ENCODE results near the gene NSMCE1. TPM values are rescaled to one million over a fixed set of nuclear protein-coding genes. Genes with fewer than 3 reads are reported as not detected.
A peak's percentile ranks its signal among the peaks of the same experiment; 100 is the strongest.

NSMCE1 gene
- total and polyA plus RNA-seq, 4 donors, result 50.4 to 76.9 (median 66.8) TPM

DNA sequence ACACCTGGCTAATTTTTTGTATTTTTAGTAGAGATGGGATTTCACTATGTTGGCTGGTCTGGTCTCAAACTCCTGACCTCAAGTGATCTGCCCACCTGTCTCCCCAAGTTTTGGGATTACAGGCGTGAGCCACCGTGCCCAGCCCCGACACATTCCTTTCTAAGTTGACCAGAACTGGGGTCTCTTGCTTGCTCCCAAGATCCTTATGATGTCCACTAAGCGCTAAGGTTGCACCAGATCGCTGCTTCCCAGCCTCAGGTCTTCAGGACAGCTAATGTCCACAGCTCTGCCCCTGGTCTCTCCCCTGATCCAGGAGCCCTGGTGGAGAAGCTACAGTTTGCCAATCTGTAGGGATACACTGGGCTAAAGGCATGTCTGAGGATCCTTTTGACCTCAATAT is 29.5 kb downstream of the NSMCE1 start:
- Histone ChIP-seq H3K27ac (ENCODE audit: low read depth, low read length) (no peak overlapping the region), H3K4me3 (ENCODE audit: low read depth, low read length) (no peak overlapping the region), H3K27me3 (ENCODE audit: control insufficient read depth, insufficient read depth, low read length) (no peaks in the 10 kb centered on the region), H3K4me1 (ENCODE audit: control insufficient read depth, insufficient read depth, low read length) (peaks cover 47% of the 10 kb centered on the region), H3K9me3 (ENCODE audit: control insufficient read depth, insufficient read depth, low read length) (no peaks in the 10 kb centered on the region), H3K36me3 (ENCODE audit: control insufficient read depth, insufficient read depth, low read length) (peaks cover 16% of the 10 kb centered on the region)
- WGBS (ENCODE audit: insufficient coverage), result 100% methylated on average over 5 of the region's 5 CpGs
- DNase-seq (ENCODE audit: low read depth in 4 of 6, low spot score in 6 of 6), result no peak

DNA sequence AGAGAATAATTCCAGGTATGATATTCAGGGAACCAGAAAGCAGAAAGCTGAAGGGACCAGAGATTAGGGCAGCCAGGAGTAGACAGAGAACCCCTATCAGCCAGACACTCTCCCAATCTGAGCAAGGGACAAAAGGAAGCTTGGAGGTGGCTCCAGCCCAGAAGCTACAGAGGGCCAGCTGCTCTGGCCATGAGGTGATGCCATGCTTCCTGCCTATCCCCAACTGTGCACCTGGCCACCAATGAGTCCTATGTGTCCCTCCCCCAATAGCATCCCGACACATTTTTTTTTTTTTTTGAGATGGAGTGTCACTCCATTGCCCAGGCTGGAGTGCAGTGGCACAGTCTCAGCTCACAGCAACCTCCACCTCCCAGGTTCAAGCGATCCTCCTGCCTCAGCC is 30.0 kb downstream of the NSMCE1 start:
- peaks cover 21% of the 10 kb centered on the region for H3K36me3 ChIP-seq (ENCODE audit: control insufficient read depth, insufficient read depth, low read length)
- H3K9me3 ChIP-seq (ENCODE audit: control insufficient read depth, insufficient read depth, low read length), result no peaks in the 10 kb centered on the region
- no peak overlapping the region for H3K27ac ChIP-seq (ENCODE audit: low read depth, low read length)
- H3K4me3 ChIP-seq (ENCODE audit: low read depth, low read length), result no peak overlapping the region
- H3K27me3 ChIP-seq (ENCODE audit: control insufficient read depth, insufficient read depth, low read length), result no peaks in the 10 kb centered on the region
- WGBS (ENCODE audit: insufficient coverage), result no CpG with 5 or more reads among the region's 2 CpGs
- DNase-seq (ENCODE audit: low read depth in 4 of 6, low spot score in 6 of 6), result no peak
- peaks cover 43% of the 10 kb centered on the region for H3K4me1 ChIP-seq (ENCODE audit: control insufficient read depth, insufficient read depth, low read length)

- H3K9me3 ChIP-seq (ENCODE audit: control insufficient read depth, insufficient read depth, low read length), result no peaks in the 10 kb centered on the region
- H3K36me3 ChIP-seq (ENCODE audit: control insufficient read depth, insufficient read depth, low read length), result peaks cover 25% of the 10 kb centered on the region
- H3K4me3 ChIP-seq (ENCODE audit: low read depth, low read length), result no peak overlapping the region
- H3K4me1 ChIP-seq (ENCODE audit: control insufficient read depth, insufficient read depth, low read length), result peaks cover 38% of the 10 kb centered on the region
- no peaks in the 10 kb centered on the region for H3K27me3 ChIP-seq (ENCODE audit: control insufficient read depth, insufficient read depth, low read length)
- no peak for DNase-seq (ENCODE audit: low read depth in 4 of 6, low spot score in 6 of 6)
- no peak overlapping the region for H3K27ac ChIP-seq (ENCODE audit: low read depth, low read length)
- 77% methylated on average over 13 of the region's 16 CpGs for WGBS (ENCODE audit: insufficient coverage)
Observed at GRCh38 chr16:27238016-27238587, 30.5 kb downstream of the NSMCE1 start.

GRCh38 chr16:27237219-27238015 is 31.2 kb downstream of the NSMCE1 start:
- no peak for DNase-seq (ENCODE audit: low read depth in 4 of 6, low spot score in 6 of 6)
- Histone ChIP-seq H3K27ac (ENCODE audit: low read depth, low read length) (no peak overlapping the region), H3K4me3 (ENCODE audit: low read depth, low read length) (no peak overlapping the region), H3K9me3 (ENCODE audit: control insufficient read depth, insufficient read depth, low read length) (no peaks in the 10 kb centered on the region), H3K4me1 (ENCODE audit: control insufficient read depth, insufficient read depth, low read length) (peaks cover 32% of the 10 kb centered on the region), H3K27me3 (ENCODE audit: control insufficient read depth, insufficient read depth, low read length) (no peaks in the 10 kb centered on the region), H3K36me3 (ENCODE audit: control insufficient read depth, insufficient read depth, low read length) (peaks cover 32% of the 10 kb centered on the region)
- WGBS (ENCODE audit: insufficient coverage), result 69% methylated on average over 20 of the region's 22 CpGs

- no peak overlapping the region for H3K4me3 ChIP-seq (ENCODE audit: low read depth, low read length)
- no peak for DNase-seq (ENCODE audit: low read depth in 4 of 6, low spot score in 6 of 6)
- H3K9me3 ChIP-seq (ENCODE audit: control insufficient read depth, insufficient read depth, low read length), result no peaks in the 10 kb centered on the region
- 60% methylated on average over 1 of the region's 8 CpGs for WGBS (ENCODE audit: insufficient coverage)
- H3K36me3 ChIP-seq (ENCODE audit: control insufficient read depth, insufficient read depth, low read length), result peaks cover 39% of the 10 kb centered on the region
- no peak overlapping the region for H3K27ac ChIP-seq (ENCODE audit: low read depth, low read length)
- no peaks in the 10 kb centered on the region for H3K27me3 ChIP-seq (ENCODE audit: control insufficient read depth, insufficient read depth, low read length)
- peaks cover 34% of the 10 kb centered on the region for H3K4me1 ChIP-seq (ENCODE audit: control insufficient read depth, insufficient read depth, low read length)
Observed at GRCh38 chr16:27236635-27237218, 31.8 kb downstream of the NSMCE1 start.

- Histone ChIP-seq H3K4me1 (ENCODE audit: control insufficient read depth, insufficient read depth, low read length) (peaks cover 29% of the 10 kb centered on the region), H3K9me3 (ENCODE audit: control insufficient read depth, insufficient read depth, low read length) (no peaks in the 10 kb centered on the region), H3K4me3 (ENCODE audit: low read depth, low read length) (no peak overlapping the region), H3K36me3 (ENCODE audit: control insufficient read depth, insufficient read depth, low read length) (peaks cover 41% of the 10 kb centered on the region), H3K27ac (ENCODE audit: low read depth, low read length) (peak overlapping the region; percentile 53), H3K27me3 (ENCODE audit: control insufficient read depth, insufficient read depth, low read length) (no peaks in the 10 kb centered on the region)
- no peak for DNase-seq (ENCODE audit: low read depth in 4 of 6, low spot score in 6 of 6)
- WGBS (ENCODE audit: insufficient coverage), result 89% methylated on average over 8 of the region's 8 CpGs
Observed at GRCh38 chr16:27235938-27236245, 32.7 kb downstream of the NSMCE1 start.

DNA sequence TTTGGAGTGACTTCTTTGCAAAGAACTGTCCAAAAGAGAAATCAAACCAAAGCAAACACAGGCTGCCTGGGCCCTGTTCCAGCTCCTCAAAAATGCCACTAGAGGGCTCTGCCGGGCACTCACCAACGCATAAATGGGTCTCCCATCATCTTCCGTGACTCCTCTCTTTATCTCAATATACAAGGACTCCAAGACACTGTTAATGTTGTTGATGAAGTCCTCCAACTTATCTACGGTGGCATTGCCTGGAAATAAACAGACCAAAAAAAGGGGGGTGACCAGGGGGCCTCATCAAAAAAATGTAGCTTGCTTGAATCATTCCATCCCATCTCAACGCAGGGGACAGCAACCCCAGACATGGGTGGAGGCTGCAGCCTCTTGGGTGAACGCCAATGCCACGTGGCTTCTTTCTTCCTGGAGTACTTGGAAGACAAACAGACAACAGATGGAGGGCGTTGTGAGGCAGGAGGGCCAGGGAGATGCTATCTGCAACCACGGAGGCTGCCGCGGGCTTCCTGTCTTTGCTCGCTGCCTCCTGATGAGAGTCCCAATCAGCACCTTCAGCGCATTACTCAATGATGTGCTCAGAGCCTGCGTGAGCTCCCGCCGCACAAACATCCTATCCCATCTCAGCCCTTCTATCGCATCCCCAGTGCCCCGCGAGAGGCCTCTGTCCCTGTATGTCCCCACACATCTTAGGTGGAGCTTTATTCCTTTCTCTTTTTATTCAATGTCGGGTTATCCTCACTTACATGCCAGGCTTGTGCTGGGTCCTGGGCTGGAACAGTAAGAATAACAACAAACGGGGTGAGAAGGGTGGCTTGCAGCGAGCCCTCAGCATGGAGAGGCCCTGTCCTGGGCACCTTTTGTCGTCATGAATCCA is 33.3 kb downstream of the NSMCE1 start:
- no peaks in the 10 kb centered on the region for H3K9me3 ChIP-seq (ENCODE audit: control insufficient read depth, insufficient read depth, low read length)
- DNase-seq (ENCODE audit: low read depth in 4 of 6, low spot score in 6 of 6), result peak in 5 of 6 donors; percentile 49 to 92 (median 58)
- WGBS (ENCODE audit: insufficient coverage), result 43% methylated on average over 20 of the region's 23 CpGs
- peaks cover 29% of the 10 kb centered on the region for H3K4me1 ChIP-seq (ENCODE audit: control insufficient read depth, insufficient read depth, low read length)
- H3K27me3 ChIP-seq (ENCODE audit: control insufficient read depth, insufficient read depth, low read length), result no peaks in the 10 kb centered on the region
- H3K4me3 ChIP-seq (ENCODE audit: low read depth, low read length), result no peak overlapping the region
- peak overlapping the region; percentile 53 for H3K27ac ChIP-seq (ENCODE audit: low read depth, low read length)
- H3K36me3 ChIP-seq (ENCODE audit: control insufficient read depth, insufficient read depth, low read length), result peaks cover 46% of the 10 kb centered on the region

DNA sequence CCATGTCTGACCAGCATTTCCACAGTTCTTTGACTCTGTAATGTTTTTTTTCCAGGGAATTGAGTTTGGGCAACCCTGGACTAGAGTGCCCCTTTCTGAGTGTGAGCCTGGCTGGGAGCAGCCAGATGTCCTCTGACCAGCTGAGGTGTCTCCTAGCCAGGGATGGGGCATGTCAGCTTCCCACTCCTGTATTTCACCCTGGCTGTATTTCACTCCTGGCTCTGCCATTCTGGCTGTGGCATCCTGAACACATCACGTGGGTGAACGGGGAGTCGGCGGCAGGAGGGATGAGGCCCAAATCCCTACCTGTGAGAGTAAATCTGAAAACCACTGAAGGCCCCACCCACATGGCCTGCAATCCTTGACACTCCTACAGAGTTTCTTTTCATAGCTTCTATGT is 34.0 kb downstream of the NSMCE1 start:
- Histone ChIP-seq H3K9me3 (ENCODE audit: control insufficient read depth, insufficient read depth, low read length) (no peaks in the 10 kb centered on the region), H3K27ac (ENCODE audit: low read depth, low read length) (no peak overlapping the region), H3K36me3 (ENCODE audit: control insufficient read depth, insufficient read depth, low read length) (peaks cover 50% of the 10 kb centered on the region), H3K4me1 (ENCODE audit: control insufficient read depth, insufficient read depth, low read length) (peaks cover 29% of the 10 kb centered on the region), H3K4me3 (ENCODE audit: low read depth, low read length) (no peak overlapping the region), H3K27me3 (ENCODE audit: control insufficient read depth, insufficient read depth, low read length) (no peaks in the 10 kb centered on the region)
- 66% methylated on average over 4 of the region's 4 CpGs for WGBS (ENCODE audit: insufficient coverage)
- DNase-seq (ENCODE audit: low read depth in 4 of 6, low spot score in 6 of 6), result no peak

DNA sequence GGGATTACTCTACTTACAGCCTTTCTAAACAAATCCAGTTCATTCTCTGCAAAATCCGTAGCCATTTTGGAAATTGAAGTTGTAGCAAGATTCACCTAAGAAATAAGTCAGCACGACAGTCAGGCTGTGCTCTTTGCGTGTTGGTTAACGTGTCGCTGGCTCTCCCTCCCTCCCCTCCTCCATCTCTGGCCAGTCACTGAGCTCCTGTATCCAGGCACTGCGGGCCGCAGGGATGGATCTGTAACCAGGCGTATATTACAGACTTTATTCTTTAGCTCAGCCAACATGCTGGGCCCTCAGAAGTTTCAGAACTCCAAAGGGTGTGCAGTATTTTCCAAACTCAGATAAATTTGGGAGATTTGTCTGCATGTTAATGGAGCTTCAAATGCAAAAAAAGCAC is 34.4 kb downstream of the NSMCE1 start:
- Histone ChIP-seq H3K4me1 (ENCODE audit: control insufficient read depth, insufficient read depth, low read length) (peaks cover 29% of the 10 kb centered on the region), H3K9me3 (ENCODE audit: control insufficient read depth, insufficient read depth, low read length) (no peaks in the 10 kb centered on the region), H3K27me3 (ENCODE audit: control insufficient read depth, insufficient read depth, low read length) (no peaks in the 10 kb centered on the region), H3K27ac (ENCODE audit: low read depth, low read length) (no peak overlapping the region), H3K36me3 (ENCODE audit: control insufficient read depth, insufficient read depth, low read length) (peaks cover 52% of the 10 kb centered on the region), H3K4me3 (ENCODE audit: low read depth, low read length) (no peak overlapping the region)
- 82% methylated on average over 8 of the region's 8 CpGs for WGBS (ENCODE audit: insufficient coverage)
- no peak for DNase-seq (ENCODE audit: low read depth in 4 of 6, low spot score in 6 of 6)
